Trophoblast cell (in vitro differentiated cells and primary cell): ENCODE data around the gene HPSE2.

Source experiments
- DNase-seq, 2 donors: peaks; one replicate each; pipeline ENCODE4 v3.0.0-alpha.2; 2016
- H2AFZ ChIP-seq: 2 replicates; pipeline ENCODE4 v1.6.1; 2013; ENCODE audit warnings: low read length, moderate library complexity, mild to moderate bottlenecking; ENCODE audit not compliant: insufficient read depth, poor library complexity
- H2AK5ac ChIP-seq: 2 replicates; pipeline ENCODE4 v1.6.1; 2013; ENCODE audit warnings: mild to moderate bottlenecking, low read length
- H2BK120ac ChIP-seq: 2 replicates; pipeline ENCODE4 v1.6.1; 2013; ENCODE audit warnings: low read length, mild to moderate bottlenecking, moderate library complexity; ENCODE audit not compliant: insufficient read depth, poor library complexity
- H2BK12ac ChIP-seq: 2 replicates; pipeline ENCODE4 v1.6.1; 2013; ENCODE audit warnings: mild to moderate bottlenecking, low read length, moderate library complexity
- H2BK5ac ChIP-seq: 2 replicates; pipeline ENCODE4 v1.6.1; 2013; ENCODE audit warnings: low read length, low read depth, moderate library complexity, mild to moderate bottlenecking; ENCODE audit not compliant: poor library complexity
- H3K14ac ChIP-seq: 2 replicates; pipeline ENCODE4 v1.6.1; 2013; ENCODE audit warnings: mild to moderate bottlenecking, low read length
- H3K18ac ChIP-seq: 2 replicates; pipeline ENCODE4 v1.6.1; 2013; ENCODE audit warnings: mild to moderate bottlenecking, low read length
- H3K23ac ChIP-seq: 2 replicates; pipeline ENCODE4 v1.6.1; 2013; ENCODE audit warnings: low read length
- H3K27ac ChIP-seq: 2 replicates; pipeline ENCODE4 v1.5.1; 2013; ENCODE audit warnings: low read depth, mild to moderate bottlenecking, inconsistent platforms, low read length, moderate library complexity
- H3K27me3 ChIP-seq: 2 replicates; pipeline ENCODE4 v1.6.1; 2013; ENCODE audit warnings: inconsistent platforms, mild to moderate bottlenecking, low read length, moderate library complexity; ENCODE audit not compliant: insufficient read depth
- H3K36me3 ChIP-seq, 2 experiments: 1 replicate in 1 of 2; 2 replicates in 1 of 2; pipeline ENCODE4 v1.6.1; 2013; ENCODE audit warnings: low read length in 2 of 2, mild to moderate bottlenecking in 2 of 2, moderate library complexity in 1 of 2; ENCODE audit not compliant: insufficient read depth in 2 of 2, control insufficient read depth in 1 of 2
- H3K4ac ChIP-seq: 2 replicates; pipeline ENCODE4 v1.6.1; 2013; ENCODE audit warnings: low read depth, mild to moderate bottlenecking, low read length, moderate library complexity
- H3K4me1 ChIP-seq, 2 experiments: 1 replicate in 1 of 2; 2 replicates in 1 of 2; pipeline ENCODE4 v1.6.1; 2013; ENCODE audit warnings: low read length in 2 of 2, mild to moderate bottlenecking in 2 of 2, moderate library complexity in 1 of 2; ENCODE audit not compliant: insufficient read depth in 2 of 2, control insufficient read depth in 1 of 2
- H3K4me2 ChIP-seq: 2 replicates; pipeline ENCODE4 v1.6.1; 2013; ENCODE audit warnings: inconsistent platforms, mild to moderate bottlenecking, low read length, moderate library complexity
- H3K4me3 ChIP-seq: 2 replicates; pipeline ENCODE4 v1.5.1; 2013; ENCODE audit warnings: mild to moderate bottlenecking, low read depth, low read length, inconsistent platforms
- H3K79me1 ChIP-seq: one replicate; pipeline ENCODE4 v1.6.1; 2013; ENCODE audit warnings: low read length
- H3K79me2 ChIP-seq: 2 replicates; pipeline ENCODE4 v1.6.1; 2013; ENCODE audit warnings: low read length, mild to moderate bottlenecking; ENCODE audit not compliant: control insufficient read depth, insufficient read depth, poor library complexity
- H3K9ac ChIP-seq: 2 replicates; pipeline ENCODE4 v1.6.1; 2013; ENCODE audit warnings: mild to moderate bottlenecking, low read length
- H3K9me3 ChIP-seq: 2 replicates; pipeline ENCODE4 v1.6.1; 2013; ENCODE audit warnings: low read depth, mild to moderate bottlenecking, control low read depth, inconsistent platforms, low read length; ENCODE audit not compliant: insufficient read depth
- H4K12ac ChIP-seq: 2 replicates; pipeline ENCODE4 v1.6.1; 2013; ENCODE audit warnings: low read depth, mild to moderate bottlenecking, low read length, moderate library complexity
- H4K8ac ChIP-seq: 2 replicates; pipeline ENCODE4 v1.6.1; 2013; ENCODE audit warnings: low read depth, mild to moderate bottlenecking, low read length, moderate library complexity
- H4K91ac ChIP-seq: one replicate; pipeline ENCODE4 v1.6.1; 2013; ENCODE audit warnings: low read depth, mild to moderate bottlenecking, low read length, moderate library complexity
- WGBS: extraction: QIAGEN DNeasy Blood & Tissue Kit; methylation state at CpG from one replicate; pipeline ENCODE4 v1.1.7; 2013; ENCODE audit warnings: missing lambda C conversion rate; ENCODE audit not compliant: insufficient read length, insufficient coverage; ENCODE audit errors: extremely low coverage; 5-methylcytosine and 5-hydroxymethylcytosine counted together

The HPSE2 gene

GRCh38 chr10:98528166-98528804 lies 707.4 kb downstream of the HPSE2 start:
- DNase-seq: no peak
- Histone ChIP-seq H4K12ac (no peak overlapping the region), H3K4me3 (no peak overlapping the region), H3K23ac (no peak overlapping the region), H3K14ac (no peak overlapping the region), H3K79me1 (no peaks in the 10 kb centered on the region), H3K9me3 (no peaks in the 10 kb centered on the region), H3K4ac (no peak overlapping the region), H2BK5ac (no peak overlapping the region), H3K18ac (no peak overlapping the region), H3K4me2 (no peak overlapping the region), H2BK120ac (no peak overlapping the region), H2AFZ (no peak overlapping the region), H4K91ac (no peak overlapping the region), H3K27me3 (no peaks in the 10 kb centered on the region), H3K4me1 (no peaks in the 10 kb centered on the region), H2AK5ac (no peak overlapping the region), H3K27ac (no peak overlapping the region), H3K79me2 (no peaks in the 10 kb centered on the region), H3K36me3 (no peaks in the 10 kb centered on the region), H2BK12ac (no peak overlapping the region), H4K8ac (no peak overlapping the region), H3K9ac (no peak overlapping the region)
- WGBS: no CpG with 5 or more reads among the region's 8 CpGs

DNA sequence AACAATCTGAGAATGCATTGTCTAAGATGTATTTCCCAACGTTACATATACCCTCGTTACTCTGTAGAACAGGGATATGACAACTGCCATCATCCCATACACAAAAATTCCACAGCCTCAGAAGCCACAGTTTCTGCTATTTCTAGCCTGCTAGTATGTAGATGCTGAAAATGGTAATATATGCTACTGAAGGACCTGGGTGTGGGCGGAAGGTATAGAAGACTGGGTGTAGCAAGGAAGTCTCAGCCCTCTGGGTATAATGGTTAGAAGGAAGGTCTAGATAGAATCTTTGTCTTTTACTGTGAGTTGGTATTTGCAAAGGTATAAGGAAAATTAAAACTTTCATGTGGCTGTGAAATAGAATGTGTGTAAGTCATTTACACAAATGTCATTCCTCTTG lies 709.7 kb downstream of the HPSE2 start:
- H4K8ac ChIP-seq: no peak overlapping the region
- no peak overlapping the region for H2AFZ ChIP-seq
- no peaks in the 10 kb centered on the region for H3K36me3 ChIP-seq
- H3K4me3 ChIP-seq: no peak overlapping the region
- no peaks in the 10 kb centered on the region for H3K79me2 ChIP-seq
- no peak overlapping the region for H3K4ac ChIP-seq
- no peaks in the 10 kb centered on the region for H3K79me1 ChIP-seq
- H4K91ac ChIP-seq: no peak overlapping the region
- no peak for DNase-seq
- WGBS: no CpG with 5 or more reads among the region's 3 CpGs
- no peaks in the 10 kb centered on the region for H3K9me3 ChIP-seq
- no peak overlapping the region for H4K12ac ChIP-seq
- H2AK5ac ChIP-seq: no peak overlapping the region
- no peak overlapping the region for H2BK12ac ChIP-seq
- no peaks in the 10 kb centered on the region for H3K27me3 ChIP-seq
- H3K4me2 ChIP-seq: no peak overlapping the region
- H3K27ac ChIP-seq: no peak overlapping the region
- H3K9ac ChIP-seq: no peak overlapping the region
- no peak overlapping the region for H3K23ac ChIP-seq
- H2BK5ac ChIP-seq: no peak overlapping the region
- H3K18ac ChIP-seq: no peak overlapping the region
- no peak overlapping the region for H2BK120ac ChIP-seq
- no peak overlapping the region for H3K14ac ChIP-seq
- H3K4me1 ChIP-seq: no peaks in the 10 kb centered on the region

DNA sequence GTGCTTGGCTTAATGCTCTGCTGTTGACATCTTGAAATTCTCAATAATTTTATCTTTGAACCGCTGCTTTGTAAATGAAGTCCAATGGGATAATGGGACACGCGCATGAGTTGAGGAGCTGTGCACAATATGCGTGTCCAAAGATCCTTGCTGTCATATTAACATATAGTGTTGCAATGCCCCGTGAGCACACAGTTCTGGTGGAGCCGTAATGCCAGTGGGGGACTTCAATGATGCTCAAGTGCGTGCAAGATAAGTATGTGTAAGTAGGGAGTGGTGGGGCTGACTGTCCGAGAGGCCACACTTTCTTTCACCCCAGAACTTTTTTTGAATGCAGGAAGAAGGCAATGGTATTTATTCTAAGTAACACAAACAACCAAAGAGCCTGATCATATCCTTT lies 711.5 kb downstream of the HPSE2 start:
- DNase-seq: no peak
- no CpG with 5 or more reads among the region's 8 CpGs for WGBS
- no peak overlapping the region for H2BK12ac ChIP-seq
- no peak overlapping the region for H2BK5ac ChIP-seq
- H3K4me2 ChIP-seq: no peak overlapping the region
- H2AFZ ChIP-seq: no peak overlapping the region
- no peak overlapping the region for H3K23ac ChIP-seq
- no peak overlapping the region for H3K18ac ChIP-seq
- H3K27ac ChIP-seq: no peak overlapping the region
- no peak overlapping the region for H2AK5ac ChIP-seq
- H2BK120ac ChIP-seq: no peak overlapping the region
- no peak overlapping the region for H3K9ac ChIP-seq
- H4K91ac ChIP-seq: no peak overlapping the region
- no peak overlapping the region for H3K4ac ChIP-seq
- H4K12ac ChIP-seq: no peak overlapping the region
- no peaks in the 10 kb centered on the region for H3K4me1 ChIP-seq
- H3K14ac ChIP-seq: no peak overlapping the region
- H3K27me3 ChIP-seq: no peaks in the 10 kb centered on the region
- no peak overlapping the region for H4K8ac ChIP-seq
- H3K79me2 ChIP-seq: no peaks in the 10 kb centered on the region
- H3K36me3 ChIP-seq: no peaks in the 10 kb centered on the region
- H3K9me3 ChIP-seq: no peaks in the 10 kb centered on the region
- no peaks in the 10 kb centered on the region for H3K79me1 ChIP-seq
- H3K4me3 ChIP-seq: no peak overlapping the region

DNA sequence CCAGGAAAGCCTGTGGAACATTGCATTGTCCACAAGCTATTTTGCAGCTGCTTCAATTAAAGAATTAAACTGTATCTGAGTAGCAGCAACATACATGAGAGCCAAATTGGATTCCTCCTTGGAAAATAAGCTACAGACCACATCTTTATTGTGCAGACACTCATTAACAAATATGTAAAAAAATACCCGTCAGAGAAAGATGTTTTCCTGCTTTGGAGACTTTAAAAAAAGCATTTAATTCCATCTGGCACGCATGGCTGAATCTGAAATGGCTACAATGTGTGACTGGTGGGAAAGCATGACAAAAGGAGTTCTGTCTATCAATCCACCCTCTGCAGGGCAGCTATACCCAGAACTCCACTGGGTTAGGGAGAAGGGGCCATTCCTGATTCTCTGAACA lies 715.8 kb downstream of the HPSE2 start:
- no peak overlapping the region for H4K8ac ChIP-seq
- no peak overlapping the region for H2BK12ac ChIP-seq
- no peak overlapping the region for H3K27ac ChIP-seq
- H3K79me1 ChIP-seq: peaks cover 6% of the 10 kb centered on the region
- H3K27me3 ChIP-seq: no peaks in the 10 kb centered on the region
- no peak overlapping the region for H3K23ac ChIP-seq
- H3K79me2 ChIP-seq: no peaks in the 10 kb centered on the region
- no peaks in the 10 kb centered on the region for H3K9me3 ChIP-seq
- no CpG with 5 or more reads among the region's 2 CpGs for WGBS
- H2BK5ac ChIP-seq: no peak overlapping the region
- H3K4me3 ChIP-seq: no peak overlapping the region
- H2AFZ ChIP-seq: no peak overlapping the region
- no peak overlapping the region for H3K18ac ChIP-seq
- H3K9ac ChIP-seq: no peak overlapping the region
- DNase-seq: no peak
- H3K36me3 ChIP-seq: no peaks in the 10 kb centered on the region
- H2AK5ac ChIP-seq: no peak overlapping the region
- no peak overlapping the region for H4K91ac ChIP-seq
- no peak overlapping the region for H3K14ac ChIP-seq
- no peak overlapping the region for H4K12ac ChIP-seq
- no peak overlapping the region for H2BK120ac ChIP-seq
- H3K4me1 ChIP-seq: peaks cover 2 to 10% of the 10 kb centered on the region in 2 experiments
- no peak overlapping the region for H3K4ac ChIP-seq
- no peak overlapping the region for H3K4me2 ChIP-seq
